B cell (primary cell): ENCODE measurements around the gene SMCO1. TPM values are rescaled to one million over a fixed set of nuclear protein-coding genes. Genes with fewer than 3 reads are reported as not detected.

Source experiments
- ATAC-seq: fragments of 200-7000 bp; cut with Tn5 transposase; one replicate; pipeline ENCODE4 v1.10.0; 2021; ENCODE audit warnings: low read depth, mild to moderate bottlenecking, moderate number of reproducible peaks, moderate library complexity
- CTCF ChIA-PET: fragments of 350-600 bp; sonication (Branson Sonifier 250); formaldehyde crosslinking; loops from one replicate; lab custom pipeline; 2021; ENCODE audit warnings: antibody characterized with exemption, inconsistent platforms; lab: Charles Lee
- POLR2A ChIA-PET: fragments of 350-600 bp; sonication (Branson Sonifier 250); formaldehyde crosslinking; loops from one replicate; lab custom pipeline; 2021; ENCODE audit warnings: antibody characterized with exemption; lab: Charles Lee
- DNase-seq: peaks from one replicate; pipeline ENCODE4 v3.0.0; 2013
- H2AFZ ChIP-seq: 2 replicates; pipeline ENCODE4 v1.6.1; 2012; ENCODE audit warnings: mild to moderate bottlenecking, low read depth, low read length; ENCODE audit not compliant: insufficient read depth, poor library complexity, severe bottlenecking
- H3K27ac ChIP-seq, 2 donors: 1 replicate in 1 of 2; 2 replicates in 1 of 2; pipeline ENCODE4 v1.5.1; 2012 to 2013; ENCODE audit warnings: low read length in 2 of 2, mild to moderate bottlenecking in 2 of 2, moderate library complexity in 1 of 2
- H3K27me3 ChIP-seq, 4 experiments: fragments of 200-600 bp in 1 of 4; sonication (generic) in 1 of 4; replicated peaks in 1 of 4; 1 replicate in 2 of 4; 2 replicates in 2 of 4; pipeline versions ENCODE4 v1.6.1 to v1.7.0; 2013 to 2016; ENCODE audit warnings: low read length in 3 of 4, mild to moderate bottlenecking in 2 of 4, mixed read lengths in 1 of 4, moderate library complexity in 1 of 4; ENCODE audit not compliant: insufficient read depth in 4 of 4, control insufficient read depth in 3 of 4; ENCODE audit errors: control extremely low read depth in 1 of 4
- H3K36me3 ChIP-seq, 2 experiments: replicated peaks in 1 of 2; 1 replicate in 1 of 2; 2 replicates in 1 of 2; pipeline versions ENCODE4 v1.6.1 to v1.7.1; 2013; ENCODE audit warnings: low read length in 1 of 2; ENCODE audit not compliant: insufficient read depth in 2 of 2, control insufficient read depth in 1 of 2; ENCODE audit errors: control extremely low read depth in 1 of 2, extremely low read depth in 1 of 2
- H3K4me1 ChIP-seq, 2 donors: fragments of 200-600 bp in 1 of 2; sonication (generic) in 1 of 2; 1 replicate in 1 of 2; 2 replicates in 1 of 2; pipeline versions ENCODE4 v1.5.1 to v1.6.1; 2013 to 2017; ENCODE audit warnings: low read length in 2 of 2; ENCODE audit not compliant: control insufficient read depth in 2 of 2, insufficient read depth in 2 of 2
- H3K4me2 ChIP-seq: replicated peaks from 2 replicates; pipeline ENCODE3; 2012; ENCODE audit warnings: mild to moderate bottlenecking, low read depth, low read length; ENCODE audit not compliant: poor library complexity, severe bottlenecking
- H3K4me3 ChIP-seq, 5 experiments: fragments of 200-600 bp in 1 of 5; sonication (generic) in 1 of 5; 1 replicate in 3 of 5; 2 replicates in 2 of 5; pipeline versions ENCODE4 v1.5.1 to v1.7.0; 2011 to 2016; ENCODE audit warnings: low read length in 4 of 5, mild to moderate bottlenecking in 4 of 5, low read depth in 2 of 5, control low read depth in 1 of 5, moderate library complexity in 1 of 5; ENCODE audit not compliant: insufficient read depth in 1 of 5; ENCODE audit errors: control extremely low read depth in 1 of 5, extremely low read depth in 1 of 5
- H3K79me2 ChIP-seq: fragments of 200-600 bp; sonication (generic); one replicate; pipeline ENCODE4 v1.6.0; 2016; ENCODE audit warnings: low read length; ENCODE audit not compliant: control insufficient read depth, insufficient read depth
- H3K9ac ChIP-seq: fragments of 200-600 bp; sonication (generic); 2 replicates; pipeline ENCODE4 v1.6.1; 2017; ENCODE audit warnings: mild to moderate bottlenecking, low read length, moderate library complexity
- H3K9me3 ChIP-seq, 3 donors: one replicate each; pipeline versions ENCODE4 v1.6.1 to v1.7.1; 2013; ENCODE audit warnings: low read length in 2 of 3; ENCODE audit not compliant: control insufficient read depth in 2 of 3, insufficient read depth in 1 of 3; ENCODE audit errors: control extremely low read depth in 1 of 3
- H4K20me1 ChIP-seq: 2 replicates; pipeline ENCODE4 v1.6.0; 2012; ENCODE audit warnings: mild to moderate bottlenecking, low read length; ENCODE audit not compliant: insufficient read depth, control insufficient read depth, poor library complexity, severe bottlenecking
- H3K27ac Mint-ChIP-seq: one replicate; pipeline ENCODE4 v1.8.0; 2021; ENCODE audit warnings: mixed read lengths
- H3K27me3 Mint-ChIP-seq: one replicate; pipeline ENCODE4 v1.8.0; 2021; ENCODE audit warnings: mixed read lengths
- H3K4me1 Mint-ChIP-seq: one replicate; pipeline ENCODE4 v1.8.0; 2021; ENCODE audit warnings: mixed read lengths
- H3K4me3 Mint-ChIP-seq: one replicate; pipeline ENCODE4 v1.8.0; 2021; ENCODE audit warnings: mixed read lengths
- H3K9me3 Mint-ChIP-seq: one replicate; pipeline ENCODE4 v1.8.0; 2022; ENCODE audit warnings: mixed read lengths; ENCODE audit not compliant: insufficient read depth
- CTCF ChIP-seq: fragments of 200-600 bp; IDR thresholded peaks from one replicate; pipeline ENCODE4 v1.8.0; 2022; ENCODE audit warnings: antibody characterized with exemption, mild to moderate bottlenecking
- EZH2 ChIP-seq: IDR thresholded peaks from 2 replicates; pipeline ENCODE4 v1.6.1; 2012; ENCODE audit warnings: borderline replicate concordance, low read depth, mild to moderate bottlenecking, moderate library complexity, low read length; ENCODE audit not compliant: insufficient read depth, poor library complexity, severe bottlenecking
- WGBS: methylation state at CpG from one replicate; pipeline ENCODE4 v1.1.5; 2013; ENCODE audit warnings: missing lambda C conversion rate; ENCODE audit not compliant: insufficient coverage; 5-methylcytosine and 5-hydroxymethylcytosine counted together
- intact Hi-C: fragments of 100-400 bp; cut with micrococcal nuclease; formaldehyde crosslinking; loops from one replicate; pipeline ENCODE4 v1.10.0; 2022
- polyA plus RNA-seq: library from polyadenylated mRNA; depleted of rRNA; stranded (reverse); fragments of >200 nt; gene quantifications from 2 replicates; pipeline ENCODE4 v1.2.3, GENCODE V29; 2012
- total RNA-seq, 2 donors: library from RNA; stranded (reverse); fragments of 120-200 nt in 1 of 2; gene quantifications; 1 replicate in 1 of 2; 2 replicates in 1 of 2; pipeline versions ENCODE4 v1.2.3 to v1.2.4, GENCODE V29; 2013 to 2022

Gene SMCO1
- total and polyA plus RNA-seq, 2 donors (not counting 1 experiment from before 2014, with no cell fraction given) = not detected

- WGBS = no CpG with 5 or more reads among the region's 5 CpGs
- ChIA-PET POLR2A (no interaction called here), CTCF (interaction anchor here (0.7 to 1.5 kb wide), 2 partner anchors 10 to 268 kb away, joined by 3 to 5 read pairs; no protein-coding TSS in a partner anchor)
- Histone ChIP-seq H3K9me3 (peaks cover 7 to 78% (median 61%) of the 10 kb centered on the region in 3 donors), H3K36me3 (no peaks in the 10 kb centered on the region), H3K4me3 (no peak overlapping the region), H3K27ac (no peak overlapping the region), H4K20me1 (no peaks in the 10 kb centered on the region), H3K9ac (no peak overlapping the region), H3K27me3 (no peaks in the 10 kb centered on the region), H3K4me2 (no peak overlapping the region), H3K4me1 (no peaks in the 10 kb centered on the region), H3K79me2 (no peaks in the 10 kb centered on the region), H2AFZ (no peak overlapping the region)
- DNase-seq (peak; percentile 55), ATAC-seq (no peak)
- no peaks in the 10 kb centered on the region for H3K27me3 Mint-ChIP-seq
- H3K4me3 Mint-ChIP-seq = no peak overlapping the region
- no peak for TF ChIP-seq EZH2
- TF ChIP-seq CTCF = no peak
- peaks cover 33% of the 10 kb centered on the region for H3K9me3 Mint-ChIP-seq
- H3K27ac Mint-ChIP-seq = no peak overlapping the region
- intact Hi-C loops = no loop called here
- H3K4me1 Mint-ChIP-seq = no peaks in the 10 kb centered on the region
Observed at GRCh38 chr3:196519718-196520082, 4.6 kb upstream of the SMCO1 start.

DNA sequence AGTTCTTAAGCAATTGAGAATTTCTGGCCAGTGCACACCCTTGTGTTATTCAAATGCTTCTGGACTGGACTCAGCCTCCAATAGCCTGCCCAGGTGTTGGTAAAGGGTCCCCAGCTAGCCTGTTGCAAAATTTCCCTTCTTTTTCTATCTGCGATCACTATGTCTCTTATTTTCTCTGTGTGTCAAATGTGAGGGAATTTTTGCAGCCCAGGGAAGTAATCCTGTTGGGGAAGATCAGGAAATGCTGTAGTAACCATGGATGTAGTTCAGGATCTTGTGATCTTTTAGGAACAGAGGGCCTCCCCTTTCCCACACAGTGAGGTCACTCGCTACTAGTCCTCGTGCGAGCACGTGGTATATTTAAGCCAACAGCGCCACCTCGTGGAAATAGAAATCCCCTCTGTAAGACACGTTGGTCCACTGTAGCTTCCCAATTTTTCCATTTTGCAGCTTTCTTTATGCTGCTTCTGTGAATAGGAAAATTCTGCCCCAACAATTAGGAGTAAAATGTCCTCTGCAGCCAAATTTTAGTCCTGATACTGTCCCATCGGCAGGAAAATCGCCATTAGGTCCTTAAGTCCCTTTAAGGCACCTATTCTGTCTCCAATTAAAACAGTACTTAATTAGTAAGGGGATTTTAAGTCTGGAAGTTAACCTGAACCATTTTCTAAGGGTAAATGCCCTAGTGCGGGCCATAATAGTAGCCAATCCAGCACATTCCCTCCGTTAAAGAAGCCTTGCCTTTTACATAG, 4.0 kb upstream of the SMCO1 start:
- peak; percentile 53 for DNase-seq
- 32% methylated on average over 6 of the region's 12 CpGs for WGBS
- peaks cover 35% of the 10 kb centered on the region for H3K9me3 Mint-ChIP-seq

More for the DNA sequence above, 4.0 kb upstream of the SMCO1 start:
- Histone ChIP-seq H3K27me3 (no peaks in the 10 kb centered on the region), H3K79me2 (no peaks in the 10 kb centered on the region), H3K27ac (no peak overlapping the region), H3K9ac (no peak overlapping the region), H3K4me1 (no peaks in the 10 kb centered on the region), H3K9me3 (peaks cover 7 to 75% (median 61%) of the 10 kb centered on the region in 3 donors), H3K4me2 (no peak overlapping the region), H3K36me3 (no peaks in the 10 kb centered on the region), H2AFZ (no peak overlapping the region), H3K4me3 (no peak overlapping the region), H4K20me1 (no peaks in the 10 kb centered on the region)
- CTCF ChIA-PET = interaction anchor here (0.7 to 2.1 kb wide), 4 partner anchors 9 to 445 kb away, joined by 3 to 9 read pairs (median 4); no protein-coding TSS in a partner anchor
- Mint-ChIP-seq H3K4me3 (no peak overlapping the region), H3K4me1 (no peaks in the 10 kb centered on the region), H3K27me3 (peaks cover 3% of the 10 kb centered on the region), H3K27ac (no peak overlapping the region)
- no peak for TF ChIP-seq EZH2
- peak; percentile 22 for TF ChIP-seq CTCF
- POLR2A ChIA-PET = no interaction called here
- intact Hi-C loops = no loop called here
- no peak for ATAC-seq
